Upper lobe of right lung (tissue), 1 donor: ENCODE data around the gene TMEM131. TPM values are rescaled to one million over a fixed set of nuclear protein-coding genes. Genes with fewer than 3 reads are reported as not detected.

Experiments
- ATAC-seq: fragments of 200-7000 bp; cut with Tn5 transposase; one replicate; pipeline ENCODE4 v1.9.1; 2020; ENCODE audit warnings: mild to moderate bottlenecking, moderate library complexity
- DNase-seq: peaks from one replicate; pipeline ENCODE4 v3.0.0-alpha.2; 2020
- H3K27ac ChIP-seq: fragments of 200-600 bp; one replicate; pipeline ENCODE4 v1.8.0; 2022
- H3K27me3 ChIP-seq: fragments of 200-600 bp; one replicate; pipeline ENCODE4 v1.8.0; 2022; ENCODE audit warnings: mild to moderate bottlenecking
- H3K36me3 ChIP-seq: fragments of 200-600 bp; one replicate; pipeline ENCODE4 v1.8.0; 2022
- H3K4me1 ChIP-seq: fragments of 200-600 bp; one replicate; pipeline ENCODE4 v1.8.0; 2022
- H3K4me3 ChIP-seq: fragments of 200-600 bp; one replicate; pipeline ENCODE4 v1.8.0; 2022; ENCODE audit warnings: mild to moderate bottlenecking
- H3K9me3 ChIP-seq: fragments of 200-600 bp; one replicate; pipeline ENCODE4 v1.8.0; 2022
- intact Hi-C: fragments of 100-400 bp; cut with DNase I; formaldehyde crosslinking; loops from one replicate; pipeline ENCODE4 v1.11.0; 2022
- total RNA-seq: library from RNA; stranded (reverse); fragmentation: NEBNext Ultra II Directional; extraction: Animal tissue kit (Norgen Biotek cat#: 25700); gene quantifications from one replicate; pipeline ENCODE4 v1.2.1, GENCODE V29; 2021
- TF ChIP-seq, protein P1 (sequence below): fragments of 200-600 bp; IDR thresholded peaks from one replicate; pipeline ENCODE4 v1.8.0; 2022; ENCODE audit warnings: antibody characterized with exemption
- donor health status: DM: no; HTN: yes; CAD: no; lungs with severe emphysema.

Gene TMEM131
- total RNA-seq, 1 donor from 2014 or later: 43.3 TPM

DNA sequence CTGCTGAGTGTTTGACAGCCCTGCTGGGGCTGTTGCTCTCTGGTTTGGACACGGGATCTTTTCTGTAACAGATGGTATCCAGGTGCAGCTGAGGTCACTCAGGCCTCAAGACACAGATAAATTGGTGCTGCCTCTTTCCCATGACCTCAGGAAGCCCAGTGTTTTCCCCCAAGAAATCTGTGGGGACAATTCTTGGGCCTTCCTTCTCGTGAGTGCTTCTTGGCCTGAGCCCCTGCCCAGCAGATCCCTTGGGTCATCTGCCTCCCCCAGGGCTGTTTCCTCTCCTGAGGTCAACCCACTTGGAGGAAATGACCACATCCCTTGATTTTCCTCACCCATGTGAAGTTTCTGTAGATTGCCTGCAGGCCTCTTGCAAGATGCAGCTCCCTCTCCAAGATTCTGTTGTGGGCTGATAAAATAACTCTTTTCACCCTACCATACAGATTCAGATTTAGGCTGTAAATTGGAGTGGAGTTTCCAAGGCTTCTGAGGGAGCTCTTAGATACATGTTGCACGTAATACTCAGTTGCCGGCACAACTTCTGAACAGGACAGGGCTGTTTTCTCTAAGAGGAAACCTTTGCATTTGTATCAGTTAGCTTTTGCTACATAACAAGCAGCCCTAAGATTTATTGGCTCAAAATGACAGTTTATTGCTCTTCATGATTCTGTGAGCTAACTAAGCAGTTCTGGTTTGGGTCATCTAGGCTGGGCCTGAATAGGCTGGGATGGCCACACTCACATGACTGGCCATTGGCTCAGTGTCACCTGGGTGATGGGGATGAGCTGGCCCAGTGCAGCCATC, 269.3 kb downstream of the TMEM131 start:
- H3K4me1 ChIP-seq: no peaks in the 10 kb centered on the region
- no peaks in the 10 kb centered on the region for H3K9me3 ChIP-seq
- DNase-seq (peak; percentile 42), ATAC-seq (no peak)
- H3K27ac ChIP-seq: no peak overlapping the region
- TF ChIP-seq, protein P1, sequence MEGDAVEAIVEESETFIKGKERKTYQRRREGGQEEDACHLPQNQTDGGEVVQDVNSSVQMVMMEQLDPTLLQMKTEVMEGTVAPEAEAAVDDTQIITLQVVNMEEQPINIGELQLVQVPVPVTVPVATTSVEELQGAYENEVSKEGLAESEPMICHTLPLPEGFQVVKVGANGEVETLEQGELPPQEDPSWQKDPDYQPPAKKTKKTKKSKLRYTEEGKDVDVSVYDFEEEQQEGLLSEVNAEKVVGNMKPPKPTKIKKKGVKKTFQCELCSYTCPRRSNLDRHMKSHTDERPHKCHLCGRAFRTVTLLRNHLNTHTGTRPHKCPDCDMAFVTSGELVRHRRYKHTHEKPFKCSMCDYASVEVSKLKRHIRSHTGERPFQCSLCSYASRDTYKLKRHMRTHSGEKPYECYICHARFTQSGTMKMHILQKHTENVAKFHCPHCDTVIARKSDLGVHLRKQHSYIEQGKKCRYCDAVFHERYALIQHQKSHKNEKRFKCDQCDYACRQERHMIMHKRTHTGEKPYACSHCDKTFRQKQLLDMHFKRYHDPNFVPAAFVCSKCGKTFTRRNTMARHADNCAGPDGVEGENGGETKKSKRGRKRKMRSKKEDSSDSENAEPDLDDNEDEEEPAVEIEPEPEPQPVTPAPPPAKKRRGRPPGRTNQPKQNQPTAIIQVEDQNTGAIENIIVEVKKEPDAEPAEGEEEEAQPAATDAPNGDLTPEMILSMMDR: no peak
- H3K36me3 ChIP-seq: no peaks in the 10 kb centered on the region
- H3K27me3 ChIP-seq: peaks cover 7% of the 10 kb centered on the region
- intact Hi-C loops: no loop called here
- H3K4me3 ChIP-seq: no peak overlapping the region

DNA sequence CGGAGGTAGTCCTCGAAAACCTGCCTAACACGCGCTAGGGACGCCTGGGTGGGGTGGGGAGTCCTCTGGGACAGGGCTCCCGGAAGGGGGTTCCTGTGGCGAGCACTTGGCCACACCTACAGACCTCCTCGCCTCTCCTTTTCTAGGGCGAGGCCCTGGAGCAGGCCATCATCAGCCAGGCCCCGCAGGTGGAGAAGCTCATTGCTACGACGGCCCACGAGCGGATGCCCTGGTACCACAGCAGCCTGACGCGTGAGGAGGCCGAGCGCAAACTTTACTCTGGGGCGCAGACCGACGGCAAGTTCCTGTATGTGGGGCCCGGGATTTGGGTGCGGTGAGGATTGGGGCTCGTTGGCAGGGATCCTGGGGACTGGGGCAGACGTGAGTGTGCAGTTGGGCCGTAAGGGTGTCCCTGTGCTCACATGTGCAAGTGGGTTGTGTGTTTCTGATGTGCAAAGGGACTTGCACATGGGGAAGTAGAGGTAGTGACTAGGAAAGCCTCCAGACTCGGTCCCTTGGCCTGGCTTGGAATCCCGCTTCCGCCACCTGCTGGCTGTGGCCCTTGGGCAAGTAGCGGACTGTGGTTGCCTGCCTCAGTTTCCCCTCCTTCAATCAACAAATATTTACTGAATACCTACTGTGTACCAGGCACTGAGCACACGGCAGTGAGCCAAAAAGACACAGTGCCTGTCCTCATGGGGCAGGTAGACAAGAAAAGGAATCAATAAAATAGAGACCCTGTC, 270.6 kb downstream of the TMEM131 start:
- TF ChIP-seq, protein P1: no peak
- DNase-seq (peak; percentile 51), ATAC-seq (no peak)
- H3K9me3 ChIP-seq: no peaks in the 10 kb centered on the region
- no peak overlapping the region for H3K4me3 ChIP-seq
- no peaks in the 10 kb centered on the region for H3K36me3 ChIP-seq
- H3K27ac ChIP-seq: no peak overlapping the region
- no peaks in the 10 kb centered on the region for H3K4me1 ChIP-seq
- peaks cover 7% of the 10 kb centered on the region for H3K27me3 ChIP-seq
- intact Hi-C loops: no loop called here

DNA sequence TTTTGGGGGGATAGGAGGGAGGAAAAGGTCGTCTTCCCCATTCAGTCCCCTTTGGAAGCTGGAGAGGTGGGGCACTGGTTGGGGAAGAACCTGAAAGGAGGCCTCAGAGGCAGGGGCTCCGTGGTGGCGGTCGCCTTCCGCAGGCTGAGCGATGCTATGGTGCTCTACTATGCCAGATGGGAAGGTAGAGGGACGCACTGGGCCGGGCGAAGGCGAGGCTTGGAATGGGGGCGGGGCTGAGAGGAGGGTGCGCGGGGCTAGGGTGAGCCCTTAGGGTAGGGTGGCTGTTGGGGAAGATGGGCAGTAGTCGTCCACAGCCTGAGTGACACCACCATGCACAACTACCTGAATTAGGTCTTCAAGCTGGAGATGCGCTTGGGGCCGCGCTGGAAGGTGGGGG, 271.2 kb downstream of the TMEM131 start:
- intact Hi-C loops: no loop called here
- TF ChIP-seq, protein P1: no peak
- DNase-seq (no peak), ATAC-seq (no peak)
- no peak overlapping the region for H3K27ac ChIP-seq
- no peak overlapping the region for H3K4me3 ChIP-seq
- peaks cover 7% of the 10 kb centered on the region for H3K27me3 ChIP-seq
- H3K4me1 ChIP-seq: no peaks in the 10 kb centered on the region
- H3K36me3 ChIP-seq: no peaks in the 10 kb centered on the region
- H3K9me3 ChIP-seq: no peaks in the 10 kb centered on the region

DNA sequence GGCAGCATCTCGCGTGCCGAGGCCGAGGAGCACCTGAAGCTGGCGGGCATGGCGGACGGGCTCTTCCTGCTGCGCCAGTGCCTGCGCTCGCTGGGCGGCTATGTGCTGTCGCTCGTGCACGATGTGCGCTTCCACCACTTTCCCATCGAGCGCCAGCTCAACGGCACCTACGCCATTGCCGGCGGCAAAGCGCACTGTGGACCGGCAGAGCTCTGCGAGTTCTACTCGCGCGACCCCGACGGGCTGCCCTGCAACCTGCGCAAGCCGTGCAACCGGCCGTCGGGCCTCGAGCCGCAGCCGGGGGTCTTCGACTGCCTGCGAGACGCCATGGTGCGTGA, 271.7 kb downstream of the TMEM131 start:
- intact Hi-C loops: no loop called here
- no peaks in the 10 kb centered on the region for H3K9me3 ChIP-seq
- no peak overlapping the region for H3K4me3 ChIP-seq
- H3K36me3 ChIP-seq: no peaks in the 10 kb centered on the region
- TF ChIP-seq, protein P1: no peak
- no peaks in the 10 kb centered on the region for H3K4me1 ChIP-seq
- peaks cover 7% of the 10 kb centered on the region for H3K27me3 ChIP-seq
- H3K27ac ChIP-seq: no peak overlapping the region
- DNase-seq (peak; percentile 64), ATAC-seq (no peak)

DNA sequence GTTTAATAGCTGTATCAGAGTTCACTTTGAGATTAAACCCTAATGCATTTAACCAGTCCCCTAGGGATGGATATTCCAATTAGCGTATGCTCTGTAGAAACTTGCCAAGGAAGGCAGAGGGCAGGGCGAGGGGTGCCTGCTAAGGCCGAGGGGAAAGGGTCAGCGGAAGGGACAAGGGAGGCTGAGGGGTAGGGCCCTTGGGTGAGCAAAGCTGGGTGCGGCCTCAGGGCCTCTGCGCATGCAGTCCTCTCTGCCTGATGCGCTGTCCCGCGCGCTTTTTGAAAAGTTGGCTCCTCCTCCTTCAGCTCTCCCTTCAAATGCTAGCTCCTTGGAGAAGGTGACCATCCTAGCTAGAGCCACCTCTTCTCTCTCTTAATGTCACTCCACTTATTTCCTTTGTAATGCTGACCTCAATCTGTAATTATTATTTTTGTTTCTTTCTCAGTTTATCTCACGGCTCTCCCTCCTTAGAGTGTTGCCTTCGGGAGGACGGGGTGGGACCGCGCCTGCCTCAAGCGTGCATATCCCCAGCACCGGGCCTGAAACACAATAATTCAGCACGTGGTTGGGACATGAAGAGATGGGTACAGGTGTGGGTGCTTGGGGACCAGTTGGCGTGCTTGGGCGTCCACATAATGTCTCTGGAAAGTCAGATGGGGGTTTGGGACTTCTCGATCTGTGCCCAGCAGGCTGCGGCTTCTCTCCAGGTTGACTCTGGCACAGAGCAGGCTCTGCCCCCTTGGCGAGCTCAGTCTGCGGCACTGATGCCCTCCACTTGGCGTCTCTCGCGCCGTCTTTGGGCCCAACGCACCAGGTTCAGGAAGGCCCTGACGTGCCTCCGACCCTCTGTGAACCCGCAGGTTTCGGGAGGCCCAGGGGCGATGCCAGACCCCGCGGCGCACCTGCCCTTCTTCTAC, 272.3 kb downstream of the TMEM131 start:
- ATAC-seq (no peak), DNase-seq (peak; percentile 33)
- H3K27ac ChIP-seq: no peak overlapping the region
- no peaks in the 10 kb centered on the region for H3K36me3 ChIP-seq
- intact Hi-C loops: no loop called here
- H3K4me1 ChIP-seq: no peaks in the 10 kb centered on the region
- H3K27me3 ChIP-seq: peaks cover 7% of the 10 kb centered on the region
- H3K4me3 ChIP-seq: no peak overlapping the region
- H3K9me3 ChIP-seq: no peaks in the 10 kb centered on the region
- TF ChIP-seq, protein P1: no peak
